ENCODE results near the gene HPGDS. TPM values are rescaled to one million over a fixed set of nuclear protein-coding genes. Genes with fewer than 3 reads are reported as not detected.

The HPGDS gene
- total RNA-seq, 2 donors from 2014 or later, result 2.1 to 3.4 TPM

DNA sequence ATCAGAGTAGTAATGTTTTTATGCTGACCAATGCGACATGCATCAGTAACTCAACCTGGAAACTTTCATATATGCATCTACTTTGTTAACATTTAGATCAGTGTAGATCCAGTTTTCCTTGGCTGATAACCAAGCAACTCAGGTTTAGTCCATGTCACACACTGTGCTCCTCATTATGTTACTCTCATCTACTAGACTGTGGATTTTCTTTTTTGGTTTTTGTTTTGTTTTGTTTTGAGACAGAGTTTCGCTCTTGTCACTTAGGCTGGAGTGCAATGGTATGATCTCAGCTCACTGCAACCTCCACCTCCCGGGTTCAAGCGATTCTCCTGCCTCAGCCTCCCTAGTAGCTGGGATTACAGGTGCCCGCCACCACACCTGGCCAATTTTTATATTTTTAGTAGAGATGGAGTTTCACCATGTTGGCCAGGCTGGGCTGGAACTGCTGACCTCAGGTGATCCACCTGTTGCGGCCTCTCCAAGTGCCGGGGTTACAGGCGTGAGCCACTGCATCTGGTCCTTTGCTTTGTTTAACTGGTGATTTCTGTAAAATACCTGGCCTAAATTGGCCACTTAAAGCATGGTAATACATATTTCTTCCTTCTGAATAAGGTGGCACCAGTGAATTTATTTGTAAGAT, 86.4 kb downstream of the HPGDS start:
- TF ChIP-seq, protein P1, sequence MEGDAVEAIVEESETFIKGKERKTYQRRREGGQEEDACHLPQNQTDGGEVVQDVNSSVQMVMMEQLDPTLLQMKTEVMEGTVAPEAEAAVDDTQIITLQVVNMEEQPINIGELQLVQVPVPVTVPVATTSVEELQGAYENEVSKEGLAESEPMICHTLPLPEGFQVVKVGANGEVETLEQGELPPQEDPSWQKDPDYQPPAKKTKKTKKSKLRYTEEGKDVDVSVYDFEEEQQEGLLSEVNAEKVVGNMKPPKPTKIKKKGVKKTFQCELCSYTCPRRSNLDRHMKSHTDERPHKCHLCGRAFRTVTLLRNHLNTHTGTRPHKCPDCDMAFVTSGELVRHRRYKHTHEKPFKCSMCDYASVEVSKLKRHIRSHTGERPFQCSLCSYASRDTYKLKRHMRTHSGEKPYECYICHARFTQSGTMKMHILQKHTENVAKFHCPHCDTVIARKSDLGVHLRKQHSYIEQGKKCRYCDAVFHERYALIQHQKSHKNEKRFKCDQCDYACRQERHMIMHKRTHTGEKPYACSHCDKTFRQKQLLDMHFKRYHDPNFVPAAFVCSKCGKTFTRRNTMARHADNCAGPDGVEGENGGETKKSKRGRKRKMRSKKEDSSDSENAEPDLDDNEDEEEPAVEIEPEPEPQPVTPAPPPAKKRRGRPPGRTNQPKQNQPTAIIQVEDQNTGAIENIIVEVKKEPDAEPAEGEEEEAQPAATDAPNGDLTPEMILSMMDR (IDR thresholded peaks at IDR 0.05), result no peak
- TF ChIP-seq POLR2AphosphoS5 (IDR thresholded peaks at IDR 0.05) (no peak), POLR2A (IDR thresholded peaks at IDR 0.05) (no peak)
- H3K9me3 ChIP-seq, result no peaks in the 10 kb centered on the region
- WGBS, result 98% methylated on average over 8 of the region's 8 CpGs
- no peaks in the 10 kb centered on the region for H3K27me3 ChIP-seq (replicated peaks; ENCODE audit: insufficient read depth)
- peaks cover 0 to 4% of the 10 kb centered on the region in 2 donors for H3K36me3 ChIP-seq
- intact Hi-C loops (cut with DNase I), result no loop called here
- H3K27ac ChIP-seq, result no peak overlapping the region
- no peaks in the 10 kb centered on the region for H3K4me1 ChIP-seq (replicated peaks)
- DNase-seq (ENCODE audit: low spot score), result no peak
- no peak overlapping the region for H3K4me3 ChIP-seq

DNA sequence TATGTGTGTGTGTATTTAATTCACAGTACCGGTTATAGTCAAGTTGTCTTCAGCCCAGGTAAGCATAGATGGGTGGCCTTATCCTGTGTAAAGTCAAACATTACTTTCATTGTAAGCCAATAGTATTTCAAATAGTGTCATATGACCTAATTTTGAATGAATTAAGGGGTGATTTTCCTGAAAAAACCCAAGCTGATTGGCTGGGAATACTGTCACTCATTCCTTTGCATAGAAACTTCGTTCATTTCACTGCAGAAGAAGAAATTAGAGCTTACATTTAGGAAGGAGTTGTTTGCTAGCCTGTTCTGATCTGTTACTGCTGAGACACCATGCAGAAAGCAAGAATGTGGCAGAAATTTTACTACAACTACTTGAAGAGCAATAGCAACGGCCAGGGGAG, 89.6 kb downstream of the HPGDS start:
- no peak overlapping the region for H3K27ac ChIP-seq
- no peak for DNase-seq (ENCODE audit: low spot score)
- H3K9me3 ChIP-seq, result no peaks in the 10 kb centered on the region
- WGBS, result 69% methylated on average over 3 of the region's 3 CpGs
- no peaks in the 10 kb centered on the region for H3K4me1 ChIP-seq (replicated peaks)
- H3K4me3 ChIP-seq, result no peak overlapping the region
- no peaks in the 10 kb centered on the region for H3K27me3 ChIP-seq (replicated peaks; ENCODE audit: insufficient read depth)
- intact Hi-C loops (cut with DNase I), result no loop called here
- H3K36me3 ChIP-seq, result peaks cover 0 to 4% of the 10 kb centered on the region in 2 donors
- no peak for TF ChIP-seq POLR2A (IDR thresholded peaks at IDR 0.05)
- TF ChIP-seq, protein P1 (IDR thresholded peaks at IDR 0.05), result no peak
- no peak for TF ChIP-seq POLR2AphosphoS5 (IDR thresholded peaks at IDR 0.05)

DNA sequence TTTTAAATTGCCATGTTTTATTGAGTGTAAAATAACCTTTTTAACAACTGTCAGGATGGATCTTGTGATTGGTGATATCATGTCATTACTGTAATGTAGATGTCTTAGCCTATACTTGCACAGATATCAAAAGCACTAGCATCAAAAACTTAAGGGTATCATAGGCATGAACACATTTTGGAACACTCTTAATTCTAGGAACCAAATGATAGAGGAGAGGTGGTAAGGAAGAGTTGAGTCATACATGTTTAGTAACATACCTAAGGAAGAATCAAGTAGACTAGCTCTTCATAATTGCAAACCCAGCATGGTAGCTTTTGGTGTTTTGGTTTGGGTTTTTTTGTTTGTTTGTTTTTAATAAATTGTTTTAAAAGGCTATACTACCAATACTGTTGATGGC, 91.5 kb downstream of the HPGDS start:
- H3K4me3 ChIP-seq, result no peak overlapping the region
- no peaks in the 10 kb centered on the region for H3K9me3 ChIP-seq
- intact Hi-C loops (cut with DNase I), result no loop called here
- H3K4me1 ChIP-seq (replicated peaks), result no peaks in the 10 kb centered on the region
- H3K27me3 ChIP-seq (replicated peaks; ENCODE audit: insufficient read depth), result no peaks in the 10 kb centered on the region
- TF ChIP-seq POLR2AphosphoS5 (IDR thresholded peaks at IDR 0.05), result no peak
- TF ChIP-seq POLR2A (IDR thresholded peaks at IDR 0.05), result no peak
- TF ChIP-seq, protein P1 (IDR thresholded peaks at IDR 0.05), result no peak
- H3K36me3 ChIP-seq, result peaks cover 0 to 4% of the 10 kb centered on the region in 2 donors
- no peak for DNase-seq (ENCODE audit: low spot score)
- no peak overlapping the region for H3K27ac ChIP-seq

Other genes with a start within 250 kb of the HPGDS start
- gene SMARCAD1, start 135.0 kb downstream of the HPGDS start, total RNA-seq, result 10 to 100 TPM; 22.4 to 22.9 TPM
- gene PDLIM5, start 109.1 kb upstream of the HPGDS start, total RNA-seq, result 100 to 1,000 TPM; 115 to 228 TPM